HUDEP-2 (cell line): Measurements from ENCODE around the gene MCCC1.
"Not testable (repeated sequence)": the region's sequence is repeated elsewhere in the genome, so short reads cannot be mapped to it uniquely, and the experiment has no call there.

Experiments
- DNase-seq, 76 experiments: peaks; one replicate each; lab custom pipeline; 2025; ENCODE audit not compliant: unreplicated experiment in 76 of 76; lab: John Stamatoyannopoulos, UW

MCCC1 gene

DNA sequence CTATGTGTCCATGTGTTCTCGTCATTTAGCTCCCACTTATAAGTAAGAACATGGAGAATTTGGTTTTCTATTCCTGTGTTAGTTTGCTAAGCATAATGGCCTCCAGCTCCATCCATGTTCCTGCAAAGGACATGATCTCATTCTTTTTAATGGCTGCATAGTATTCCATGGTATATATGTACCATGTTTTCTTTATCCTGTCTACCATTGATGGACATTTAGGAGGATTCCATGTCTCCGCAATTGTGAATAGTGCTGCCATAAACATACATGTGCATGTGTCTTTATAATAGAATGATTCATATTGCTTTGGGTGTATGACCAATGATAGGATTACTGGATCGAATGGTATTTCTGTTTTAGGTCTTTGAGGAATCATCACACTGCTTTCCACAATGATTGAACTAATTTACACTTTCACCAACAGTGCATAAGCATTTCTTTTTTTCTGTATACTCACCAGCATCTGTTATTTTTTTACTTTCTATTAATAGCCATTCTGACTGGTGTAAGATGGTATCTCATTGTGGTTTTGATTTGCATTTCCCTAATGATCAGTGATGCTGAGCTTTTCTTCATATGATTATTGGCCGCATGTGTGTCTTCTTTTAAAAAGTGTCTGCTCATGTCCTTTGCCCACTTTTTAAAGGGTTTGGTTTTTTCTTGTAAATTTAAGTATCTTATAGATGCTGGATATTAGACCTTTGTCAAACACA is 105.7 kb downstream of the MCCC1 start:
- not testable (repeated sequence) for DNase-seq

DNA sequence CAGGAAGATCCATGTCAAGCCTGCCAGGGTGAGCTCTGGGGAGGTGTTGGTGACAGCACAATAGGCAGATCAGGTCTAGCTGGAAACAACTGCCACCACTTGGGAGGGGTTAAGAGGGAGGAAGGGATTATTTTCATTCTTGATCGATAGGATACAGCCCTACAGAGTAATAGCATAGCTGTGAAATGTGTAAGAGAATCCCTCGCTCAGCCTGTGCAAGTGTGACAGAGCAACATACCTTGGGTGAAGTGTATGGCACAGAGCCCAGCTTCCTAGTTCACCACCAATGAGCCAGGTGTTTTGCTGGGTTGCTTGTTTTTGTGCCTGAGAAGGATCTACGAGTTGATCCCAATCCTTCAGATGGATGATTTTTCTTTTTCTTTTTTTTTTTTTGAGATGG is 109.7 kb downstream of the MCCC1 start:
- DNase-seq: no peak

DNA sequence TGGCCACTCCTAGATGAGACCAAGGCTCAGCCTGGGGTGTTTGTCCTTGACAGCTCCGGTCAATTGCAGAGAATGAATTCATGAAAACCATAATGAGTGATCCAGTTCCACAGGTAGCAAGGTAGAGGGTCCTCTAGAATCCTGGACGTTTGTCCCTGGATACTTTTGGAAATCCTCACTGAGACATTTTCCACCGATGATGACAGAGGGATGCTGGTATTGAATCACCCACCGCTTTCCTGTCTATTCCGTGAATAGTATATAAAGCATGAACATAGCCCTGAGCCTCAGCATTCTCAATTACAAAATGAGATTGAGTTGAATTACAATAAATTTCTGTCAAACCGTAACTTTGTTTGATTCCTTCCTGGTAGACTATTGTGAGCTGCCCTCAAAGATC is 113.3 kb downstream of the MCCC1 start:
- DNase-seq: no peak

DNA sequence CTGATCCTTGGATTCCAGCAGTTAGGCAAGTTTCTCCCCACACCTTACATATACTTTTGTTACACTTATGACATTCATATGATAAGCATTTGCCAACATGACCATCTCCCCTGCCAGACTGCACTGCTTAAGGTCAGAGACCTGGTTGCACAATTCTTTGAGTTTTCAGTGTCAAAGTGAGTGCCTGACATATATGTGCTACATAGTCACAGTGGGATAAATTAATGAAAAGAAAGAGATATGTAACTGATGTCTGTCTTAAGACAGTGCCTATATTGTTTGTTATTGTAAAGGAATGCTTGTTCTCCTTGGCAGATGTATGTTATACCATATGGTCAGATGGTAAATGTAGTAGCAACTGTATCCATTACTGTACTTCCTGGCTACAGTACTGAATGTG is 115.4 kb downstream of the MCCC1 start:
- DNase-seq: peak in 6 of 76 experiments; percentile 10 to 39 (median 14)

DNA sequence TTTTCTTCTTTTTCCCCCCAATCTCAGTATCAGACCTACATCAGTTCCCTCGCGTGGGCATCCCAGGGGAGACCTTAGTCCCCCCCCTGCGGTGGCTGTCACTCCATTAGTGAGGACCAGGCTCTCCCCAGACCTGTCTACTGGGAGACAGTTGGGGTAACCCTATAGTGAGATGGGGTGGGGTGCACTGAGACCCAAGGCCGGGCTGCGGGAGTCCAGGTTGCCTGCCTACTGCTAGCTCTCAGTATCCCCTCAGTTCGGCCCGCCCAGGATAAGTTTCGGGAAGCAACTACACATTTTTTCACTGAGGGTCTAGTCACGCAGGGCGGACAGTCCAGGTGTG is 118.3 kb downstream of the MCCC1 start:
- DNase-seq: no peak

DNA sequence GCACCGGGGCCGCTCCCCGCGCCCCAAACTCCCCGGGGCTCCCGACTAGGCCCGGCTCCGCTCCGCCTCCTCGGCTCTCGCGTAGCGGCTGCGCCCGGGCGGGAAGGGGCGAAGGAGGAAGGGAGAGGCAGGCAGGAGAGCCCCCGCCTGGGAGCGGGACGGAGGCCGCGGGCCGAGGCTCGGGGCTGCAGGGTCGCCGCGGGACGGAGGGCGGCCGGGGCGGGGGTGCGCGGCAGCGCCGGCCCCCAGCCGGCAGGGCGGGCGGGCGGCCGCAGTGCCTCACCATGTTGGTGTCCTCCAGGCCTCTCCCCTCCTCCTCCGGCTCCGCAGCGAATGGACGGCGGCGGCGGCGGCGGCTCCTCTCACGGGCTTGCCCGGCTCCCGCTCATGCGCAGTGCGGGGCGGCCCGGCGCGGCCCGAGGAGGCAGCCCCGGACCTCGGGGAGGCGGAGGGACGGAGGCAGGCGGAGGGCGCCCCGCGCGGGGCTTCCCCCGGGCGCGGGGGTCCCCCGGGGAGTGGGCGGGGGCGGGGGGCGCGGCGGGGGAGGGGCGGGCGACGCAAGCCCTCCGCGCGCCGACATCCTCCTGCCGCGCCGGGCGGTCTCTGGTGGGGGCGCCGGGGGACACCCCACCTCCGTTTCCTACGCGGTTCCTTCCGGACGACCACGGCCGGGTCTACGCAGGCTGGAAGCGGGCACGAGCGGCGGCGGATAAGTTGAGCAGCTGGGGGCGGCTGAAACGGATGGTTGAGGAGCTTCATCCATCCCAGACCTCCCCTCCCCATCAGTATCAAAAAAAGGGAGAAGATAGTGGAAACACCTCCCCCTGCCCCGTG is 118.9 kb downstream of the MCCC1 start, which contains the start of gene DCUN1D1:
Gene DCUN1D1 (minus strand): TSS at position 335 of the 834 bp plus-strand sequence. CDS start 49 bp downstream, at position 286.
- peak in 72 of 76 experiments; percentile 21 to 84 (median 70) for DNase-seq

DNA sequence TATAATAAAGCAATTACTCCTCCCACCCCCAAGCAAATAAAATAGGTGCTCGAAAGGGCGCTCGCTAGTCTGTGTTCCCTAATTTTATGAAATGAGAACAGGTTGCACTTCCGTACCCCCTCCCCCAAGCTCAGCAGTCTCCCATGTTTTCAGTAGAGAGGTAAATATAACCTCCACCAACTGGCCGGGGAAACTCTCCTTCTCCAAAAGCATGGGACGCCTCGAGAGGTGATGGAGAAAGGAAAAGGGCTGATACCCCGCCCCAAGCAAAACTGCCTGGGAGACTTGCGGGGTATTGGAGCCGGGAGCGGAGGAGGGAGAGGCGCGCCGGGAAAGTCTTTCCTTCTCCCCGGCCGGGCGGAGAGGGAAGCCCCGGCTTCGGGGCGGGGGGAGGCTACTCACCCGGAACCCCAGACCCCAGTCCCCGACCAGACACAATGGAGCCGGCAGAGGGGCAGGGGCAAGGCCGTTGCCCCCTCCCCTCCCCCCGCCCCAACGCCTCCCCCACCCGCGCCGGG is 119.6 kb downstream of the MCCC1 start:
- peak in 19 of 76 experiments; percentile 1 to 46 (median 26) for DNase-seq

DNA sequence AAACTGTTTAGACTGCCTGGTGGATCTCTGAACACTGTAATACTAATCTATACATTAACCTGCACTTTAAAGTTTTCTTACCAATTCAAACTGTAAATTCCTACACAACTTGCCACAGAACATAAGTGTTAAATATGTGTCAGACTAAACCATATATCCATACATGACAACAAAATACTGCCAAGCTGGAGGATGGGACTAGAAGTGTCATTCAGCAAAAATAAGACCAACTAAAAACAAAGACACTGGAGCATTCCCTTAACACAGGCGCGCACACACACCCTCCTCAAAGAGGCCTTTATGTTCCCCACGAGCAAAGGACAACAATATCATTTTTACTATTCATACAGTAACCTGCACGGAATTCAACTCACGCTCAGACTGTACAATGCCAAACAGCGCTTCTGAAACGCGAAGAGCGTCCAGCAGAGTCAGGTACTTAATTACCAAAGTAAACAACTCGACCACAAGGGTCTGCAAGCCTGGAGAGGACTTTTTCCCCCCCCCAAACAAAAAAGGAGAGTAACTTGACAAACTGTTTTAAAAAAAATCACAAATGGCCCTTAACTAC is 120.1 kb downstream of the MCCC1 start:
- peak in 6 of 76 experiments; percentile 13 to 40 (median 30) for DNase-seq

DNA sequence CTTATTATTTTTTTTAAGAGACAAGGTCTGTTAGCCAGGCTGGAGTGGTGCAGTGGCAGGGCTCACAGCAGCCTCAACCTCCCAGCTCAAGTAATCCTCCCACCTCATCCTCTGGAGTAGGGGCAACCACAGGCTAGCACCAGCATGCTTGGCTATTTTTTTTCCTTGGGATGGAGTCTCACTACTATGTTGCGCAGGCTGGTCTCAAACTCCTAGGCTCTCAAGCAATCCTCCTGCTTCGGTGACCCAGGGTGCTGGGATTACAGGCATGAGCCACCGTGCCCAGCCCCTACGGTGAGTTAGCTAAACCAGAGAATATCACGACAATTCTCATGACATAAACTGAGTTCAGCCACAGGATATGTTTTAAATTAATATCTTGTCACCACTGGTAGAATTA is 120.9 kb downstream of the MCCC1 start:
- DNase-seq: peak in 6 of 76 experiments; percentile 6 to 14 (median 10)

DNA sequence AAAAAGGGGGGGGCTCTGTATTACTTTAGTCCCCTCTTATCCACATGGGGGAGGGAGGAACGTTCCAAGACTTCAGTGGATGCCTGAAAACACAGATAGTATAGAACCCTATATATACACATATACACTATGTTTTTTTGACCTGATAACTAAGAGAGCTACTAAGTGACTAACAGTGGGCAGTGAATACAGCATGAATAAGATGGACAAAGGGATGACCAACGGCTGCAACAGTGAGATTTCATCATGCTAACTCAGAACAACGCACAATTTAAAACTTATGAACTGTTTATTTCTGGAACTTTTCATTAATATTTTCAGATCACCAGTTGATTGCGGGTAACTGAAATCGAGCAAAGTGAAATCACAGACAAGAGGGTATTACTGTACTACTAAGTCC is 126.2 kb downstream of the MCCC1 start:
- no peak for DNase-seq

DNA sequence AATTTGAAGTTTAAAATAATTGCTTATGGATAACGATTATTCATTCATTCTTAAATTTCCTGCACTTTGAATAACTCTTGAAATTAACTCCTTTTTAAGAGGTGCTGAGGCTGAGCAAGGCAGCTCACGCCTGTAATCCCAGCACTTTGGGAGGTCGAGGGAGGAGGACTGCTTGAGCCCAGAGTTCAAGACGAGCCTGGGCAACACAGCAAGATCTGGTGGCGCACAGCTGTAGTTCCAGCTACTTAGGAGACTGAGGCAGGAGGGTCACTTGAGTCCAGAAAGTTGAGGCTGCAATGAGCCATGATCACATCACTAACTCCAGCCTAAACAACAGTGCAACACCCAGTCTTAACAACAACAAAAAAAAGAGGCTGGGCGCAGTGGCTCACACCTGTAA is 126.9 kb downstream of the MCCC1 start:
- no peak for DNase-seq

DNA sequence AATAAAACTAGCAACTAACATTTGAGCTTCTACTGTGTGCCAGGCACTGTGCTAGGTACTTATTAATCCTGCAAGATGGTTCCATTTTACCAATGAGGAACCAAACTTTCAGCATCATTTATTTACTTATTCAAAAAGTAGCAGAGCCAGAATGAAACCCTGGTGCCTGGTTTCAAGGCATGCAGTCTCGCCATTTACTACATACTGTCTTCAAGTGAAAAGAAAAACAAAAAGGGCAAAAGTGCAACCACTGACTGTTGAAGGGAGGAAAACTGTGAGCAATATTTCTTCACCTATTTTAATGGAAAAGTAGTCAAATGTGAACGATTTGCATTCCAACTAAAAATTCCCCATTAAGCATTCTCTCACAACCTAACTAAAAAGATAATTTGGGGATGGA is 127.7 kb downstream of the MCCC1 start:
- DNase-seq: no peak

DNA sequence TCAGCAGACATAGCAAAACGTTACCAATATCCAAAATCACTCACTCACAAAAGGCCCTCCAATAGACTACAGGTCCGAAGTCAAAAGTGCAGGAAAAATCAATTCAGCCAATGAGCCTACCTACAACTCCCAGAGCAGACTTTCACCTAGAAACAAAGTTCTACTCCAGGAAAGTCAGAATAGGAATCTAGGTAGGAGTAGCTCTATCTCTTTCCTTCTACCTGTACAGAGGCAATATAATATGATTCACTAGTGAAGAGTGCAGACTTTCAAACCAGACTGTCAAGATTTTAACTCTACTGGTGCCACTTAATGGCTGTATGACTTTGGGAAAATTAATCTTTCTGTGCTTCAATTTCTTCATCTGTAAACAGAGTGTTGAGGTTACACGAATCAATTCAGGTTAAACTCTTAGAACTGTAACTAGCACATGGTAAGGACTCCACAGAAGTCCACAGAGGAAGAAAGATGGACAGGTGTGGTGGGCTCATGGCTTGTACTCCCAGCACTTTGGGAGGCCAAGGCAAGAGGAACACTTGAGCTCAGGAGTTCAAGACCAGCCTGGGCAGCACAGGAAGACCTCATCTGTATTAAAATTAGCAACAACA is 128.4 kb downstream of the MCCC1 start:
- DNase-seq: no peak

DNA sequence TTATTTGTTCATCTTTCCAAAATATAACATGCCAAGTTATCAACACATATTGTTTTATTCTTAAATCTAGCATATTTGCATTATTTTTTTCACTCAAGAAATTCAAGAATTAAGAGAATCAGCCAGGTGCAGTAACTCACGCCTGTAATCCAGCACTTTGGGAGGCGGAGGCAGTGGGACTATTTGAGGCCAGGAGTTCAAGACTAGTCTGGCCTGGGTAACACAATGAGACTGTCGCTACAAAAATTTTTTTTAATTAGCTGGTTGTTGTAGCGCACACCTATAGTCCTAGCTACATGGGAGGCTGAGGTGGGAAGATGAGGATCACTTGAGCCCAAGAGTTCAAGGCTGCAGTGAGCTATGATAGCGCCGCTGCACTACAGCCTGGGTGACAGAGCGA is 129.4 kb downstream of the MCCC1 start:
- DNase-seq: peak in 1 of 76 experiments; percentile 18

DNA sequence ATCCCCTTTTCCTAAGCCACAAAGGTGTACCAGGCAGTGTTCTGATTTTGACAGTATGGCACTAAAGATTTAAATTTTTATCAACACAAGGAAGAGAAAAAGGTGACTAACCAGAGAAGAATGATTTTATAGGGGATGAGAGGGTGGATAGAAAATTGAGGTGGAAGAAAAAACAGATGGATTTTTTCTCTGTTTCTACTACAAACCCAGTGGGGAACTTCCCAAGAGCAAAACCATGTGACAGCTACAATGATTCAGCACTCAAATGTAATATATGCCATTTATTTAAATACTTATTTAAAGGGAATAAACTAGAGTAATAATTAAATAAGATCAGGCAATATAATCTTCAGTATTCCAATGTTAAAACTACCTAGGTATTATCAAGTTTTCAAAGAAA is 130.0 kb downstream of the MCCC1 start:
- DNase-seq: peak in 1 of 76 experiments; percentile 25

DNA sequence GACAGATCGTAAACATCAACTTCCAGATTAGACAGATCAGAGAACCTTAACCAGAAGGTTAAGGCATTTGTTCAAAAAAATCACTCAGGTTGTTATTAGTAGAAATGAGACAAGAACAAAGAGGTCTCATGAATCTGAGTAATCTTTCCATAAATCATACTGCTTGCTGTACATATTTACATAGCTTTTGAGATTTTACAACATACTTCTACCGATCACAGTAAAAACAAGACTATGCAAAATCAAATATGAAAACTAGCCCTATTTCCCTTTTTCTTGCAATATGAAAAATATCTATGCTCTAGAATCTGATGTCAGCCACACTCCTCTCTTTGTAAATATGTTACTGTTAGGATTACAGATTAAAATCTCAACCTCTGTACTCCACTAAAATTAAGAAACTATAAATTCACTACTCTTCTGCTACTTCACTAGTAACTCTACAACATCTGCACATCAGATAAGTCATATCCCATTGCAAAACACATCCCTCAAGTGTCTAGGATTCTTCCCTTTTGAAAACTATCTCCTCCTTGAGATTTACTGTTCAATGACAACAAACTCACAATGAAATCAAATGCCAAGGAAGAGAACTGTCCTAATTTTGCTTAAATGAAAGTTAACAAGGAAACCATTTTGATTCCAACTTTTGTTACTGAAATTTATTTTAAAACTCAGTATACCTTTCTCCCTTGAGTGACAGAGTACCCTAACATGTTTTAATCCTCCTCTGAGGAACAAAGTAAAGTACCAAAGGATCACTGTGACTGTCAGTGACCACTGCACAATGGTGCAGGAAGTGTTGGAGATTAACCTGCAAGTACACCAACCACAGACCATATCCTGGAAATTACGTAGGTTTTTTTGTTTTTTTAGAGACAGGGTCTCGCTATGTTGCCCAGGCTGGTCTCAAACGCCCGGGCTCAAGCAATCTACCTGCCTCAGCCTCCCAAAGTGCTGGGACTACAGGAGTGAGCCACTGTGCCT is 131.8 kb downstream of the MCCC1 start:
- no peak for DNase-seq

DNA sequence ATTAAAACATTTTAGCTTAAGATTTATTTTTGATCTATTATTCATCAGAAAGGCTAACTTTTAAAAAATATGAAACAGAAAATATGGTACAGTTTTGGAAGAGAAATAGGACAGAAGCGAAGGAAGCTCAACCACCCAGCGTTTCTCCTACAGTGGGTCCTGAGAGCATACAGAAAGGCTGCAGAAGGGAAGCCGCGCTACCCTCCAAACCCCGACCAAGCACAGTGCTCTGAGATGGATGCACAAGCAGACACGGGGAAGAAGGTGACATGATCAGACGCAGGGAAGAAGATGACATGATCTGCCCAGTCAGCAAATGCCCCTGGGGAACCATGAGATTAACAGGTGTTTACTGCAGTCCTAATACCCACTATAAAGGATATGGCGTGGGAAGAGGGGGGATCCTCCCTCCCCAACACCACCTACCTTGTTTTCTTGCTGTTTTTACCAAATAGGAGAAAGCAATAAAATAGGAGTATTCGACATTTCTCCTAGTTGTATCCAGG is 133.4 kb downstream of the MCCC1 start:
- no peak for DNase-seq
